Left kidney (tissue), 2 donors: ENCODE measurements around the gene TTLL5. TPM values are rescaled to one million over a fixed set of nuclear protein-coding genes. Genes with fewer than 3 reads are reported as not detected.

Experiments used
- DNase-seq: peaks from one replicate; pipeline ENCODE4 v3.0.0-alpha.2; 2013
- polyA plus RNA-seq: library from polyadenylated mRNA; unstranded; fragments of 120-200 nt; gene quantifications from one replicate; pipeline ENCODE4 v1.2.1, GENCODE V29; 2013; ENCODE audit not compliant: insufficient read length

The TTLL5 gene
- polyA plus RNA-seq, 1 donor = 37.0 TPM

DNA sequence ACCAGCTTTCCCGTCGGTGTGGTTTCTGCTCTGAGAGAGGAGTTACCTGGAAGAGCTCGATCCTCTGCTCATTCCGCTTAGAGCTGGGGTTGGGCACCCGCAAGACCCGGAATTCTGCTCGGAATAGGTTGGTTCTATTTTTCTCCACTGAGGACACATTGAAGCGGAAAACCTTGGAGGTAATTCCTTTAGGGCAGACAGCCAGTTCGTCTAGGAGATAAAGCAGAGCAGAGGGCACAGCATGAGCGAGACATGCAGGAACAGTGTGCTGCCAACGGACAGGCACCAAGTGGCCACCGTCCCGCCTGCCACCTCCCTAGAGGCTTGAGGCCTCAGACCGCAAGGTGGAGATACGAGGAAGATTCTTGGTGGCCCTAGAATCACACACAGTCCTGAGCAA, 310.5 kb downstream of the TTLL5 start:
- no peak for DNase-seq

DNA sequence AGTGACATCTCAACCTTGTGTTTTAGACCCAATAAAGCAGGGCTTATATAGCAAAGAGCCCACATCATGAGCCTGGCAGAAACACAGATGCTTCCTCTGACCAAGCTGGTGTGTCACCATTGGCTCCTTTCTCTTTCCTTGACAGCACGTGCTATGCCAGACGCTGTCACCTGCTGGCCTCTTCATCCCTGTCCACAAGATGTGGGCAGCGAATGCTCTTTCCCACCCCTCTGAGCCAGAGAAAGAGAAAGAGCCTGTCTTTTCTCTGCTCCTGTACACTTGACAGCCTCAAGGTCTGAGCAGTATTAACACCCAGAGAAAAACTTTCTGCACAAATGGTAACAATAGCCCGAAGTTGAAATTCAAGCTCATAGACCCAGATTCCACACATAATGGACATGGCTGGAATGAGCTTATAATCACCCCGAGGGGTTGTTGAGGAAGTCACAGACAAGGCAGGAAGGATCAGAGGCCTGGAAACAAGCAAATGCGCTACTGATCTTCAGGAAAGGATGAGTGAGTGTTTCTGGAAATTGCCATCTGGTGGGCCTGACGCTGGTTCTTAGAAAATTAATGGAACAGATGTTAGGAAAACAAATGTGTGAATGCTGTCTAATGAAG, 311.9 kb downstream of the TTLL5 start:
- no peak for DNase-seq

- no peak for DNase-seq
These were observed 316.0 kb downstream of the TTLL5 start for GRCh38 chr14:75976826-75977581.

GRCh38 chr14:75977582-75977943, 316.5 kb downstream of the TTLL5 start:
- no peak for DNase-seq

DNA sequence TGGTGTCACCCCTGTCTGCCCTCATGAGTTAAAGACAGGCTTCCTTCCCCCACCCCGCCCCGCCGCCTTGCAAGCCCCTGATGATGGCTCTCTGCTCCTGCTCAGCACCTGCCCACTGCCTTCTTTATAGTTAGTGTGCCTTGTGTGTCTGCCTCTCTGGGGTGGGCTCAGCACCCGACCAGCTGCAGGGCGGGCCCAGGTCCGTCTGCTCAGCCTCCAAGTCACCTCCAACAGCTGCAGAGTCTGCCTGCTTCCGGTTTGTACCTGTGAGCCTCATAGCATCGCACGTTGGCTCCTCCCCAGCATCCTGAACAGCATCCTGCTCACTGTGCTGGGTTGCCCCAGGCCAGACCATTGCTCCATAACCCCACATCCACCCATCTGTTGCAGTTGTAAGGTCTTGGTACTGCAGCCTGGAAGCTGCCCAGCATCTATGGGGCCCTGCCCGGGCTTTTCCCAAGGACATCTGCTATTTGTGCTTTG, 317.2 kb downstream of the TTLL5 start:
- no peak for DNase-seq

DNA sequence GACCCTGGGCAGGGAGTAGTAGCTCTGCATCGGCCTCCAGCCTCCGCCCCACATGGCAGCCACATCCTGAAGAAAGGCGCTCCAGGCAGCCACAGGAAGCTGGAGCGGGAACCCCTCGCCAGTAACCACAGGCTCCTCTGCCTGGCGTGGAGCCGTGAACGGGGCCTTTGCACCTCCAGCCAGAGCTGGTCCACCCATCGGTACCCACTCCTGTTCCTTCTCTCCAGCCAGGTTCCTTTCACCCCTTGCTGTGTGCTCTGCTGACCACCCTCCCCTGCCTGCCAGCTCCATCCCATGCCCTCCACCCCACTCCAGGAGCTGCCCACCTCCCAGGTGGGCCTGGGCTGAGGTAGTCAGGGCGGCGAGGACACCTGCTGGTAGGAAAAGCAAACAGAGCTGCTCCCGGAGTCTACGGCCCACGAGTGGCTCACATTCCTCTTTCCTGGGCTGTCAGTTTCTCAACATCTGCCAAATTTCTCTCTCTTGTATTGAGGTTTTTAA, 318.1 kb downstream of the TTLL5 start:
- no peak for DNase-seq

DNA sequence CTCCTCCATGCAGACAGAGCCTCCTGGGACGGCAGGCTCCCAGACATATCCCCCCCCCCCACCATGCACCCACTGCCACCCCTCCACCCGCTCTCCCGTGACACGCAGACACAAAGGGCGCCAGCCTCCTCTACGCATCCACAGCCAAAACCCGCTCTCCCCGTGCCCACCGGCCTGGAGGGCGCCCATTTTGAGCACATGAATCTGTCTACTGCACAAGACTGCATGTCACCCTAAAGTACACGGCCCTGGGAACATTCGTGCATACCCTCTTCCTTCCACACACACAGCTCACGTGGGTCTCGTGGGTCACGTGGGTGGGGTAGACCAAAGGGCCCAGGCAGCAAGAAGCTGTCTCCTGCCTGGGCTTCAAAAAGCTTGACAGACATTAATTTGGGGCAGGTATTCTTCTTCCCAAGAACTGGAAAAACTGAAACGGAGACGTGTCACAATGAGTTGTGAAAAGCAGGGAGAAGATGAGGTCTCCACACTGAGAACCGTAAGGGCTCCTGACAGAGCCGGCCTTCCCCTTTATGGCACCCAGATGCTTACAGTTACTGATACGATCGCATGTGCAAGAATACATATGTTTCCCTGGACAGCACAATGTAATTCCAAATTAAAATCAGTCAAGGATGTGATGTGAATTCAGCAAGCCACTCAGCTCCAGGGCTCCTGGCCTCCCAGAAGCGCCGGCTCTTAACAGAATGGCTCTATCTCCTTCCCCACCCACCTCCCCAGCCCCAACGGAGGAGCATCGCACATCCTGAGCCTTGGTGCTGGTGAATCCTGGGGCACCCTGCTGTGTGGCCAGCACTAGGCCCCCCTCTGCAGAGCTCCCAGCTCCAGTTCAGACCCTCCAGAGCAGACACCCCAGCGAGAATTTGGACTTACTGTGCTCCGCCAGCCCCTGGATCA, 318.9 kb downstream of the TTLL5 start:
- no peak for DNase-seq

DNA sequence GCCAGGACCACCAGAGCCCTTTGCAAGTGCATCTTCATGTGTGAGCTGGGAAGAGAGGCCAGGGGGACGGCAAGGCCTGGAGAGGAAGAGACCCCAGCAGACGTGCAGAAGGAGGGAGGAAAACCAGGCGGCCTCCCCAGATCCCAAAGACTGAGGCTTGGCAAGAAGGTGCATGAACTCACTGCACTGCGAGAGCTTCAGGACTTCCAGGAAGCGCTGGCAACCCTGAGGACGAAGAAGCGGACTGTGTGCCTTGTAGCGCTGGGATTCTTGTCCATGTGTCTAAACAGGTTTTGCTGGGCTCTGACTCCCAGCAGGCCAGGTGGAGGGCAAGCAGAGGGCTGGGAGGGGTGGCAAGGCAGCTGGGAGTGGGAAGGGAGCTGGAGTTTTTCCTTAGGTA, 319.8 kb downstream of the TTLL5 start:
- no peak for DNase-seq

GRCh38 chr14:75981426-75982265, 320.6 kb downstream of the TTLL5 start, which contains the start of gene TGFB3:
TGFB3 (minus strand) TSS chr14:75981995; CDS start chr14:75980893, 1,102 bp downstream.
- DNase-seq = peak; percentile 88

GRCh38 chr14:75982266-75983018, 321.4 kb downstream of the TTLL5 start:
- peak; percentile 85 for DNase-seq

- no peak for DNase-seq
These were observed 321.9 kb downstream of the TTLL5 start for GRCh38 chr14:75983019-75983358.

- no peak for DNase-seq
These were observed 323.6 kb downstream of the TTLL5 start for GRCh38 chr14:75984674-75985073.

GRCh38 chr14:75985618-75986438, 324.8 kb downstream of the TTLL5 start, which contains the start of gene IFT43:
IFT43 (plus strand) TSS chr14:75985763; CDS start chr14:75985787, 24 bp downstream.
- DNase-seq = peak; percentile 88

- no peak for DNase-seq
These were observed 325.4 kb downstream of the TTLL5 start for GRCh38 chr14:75986439-75986765.

DNA sequence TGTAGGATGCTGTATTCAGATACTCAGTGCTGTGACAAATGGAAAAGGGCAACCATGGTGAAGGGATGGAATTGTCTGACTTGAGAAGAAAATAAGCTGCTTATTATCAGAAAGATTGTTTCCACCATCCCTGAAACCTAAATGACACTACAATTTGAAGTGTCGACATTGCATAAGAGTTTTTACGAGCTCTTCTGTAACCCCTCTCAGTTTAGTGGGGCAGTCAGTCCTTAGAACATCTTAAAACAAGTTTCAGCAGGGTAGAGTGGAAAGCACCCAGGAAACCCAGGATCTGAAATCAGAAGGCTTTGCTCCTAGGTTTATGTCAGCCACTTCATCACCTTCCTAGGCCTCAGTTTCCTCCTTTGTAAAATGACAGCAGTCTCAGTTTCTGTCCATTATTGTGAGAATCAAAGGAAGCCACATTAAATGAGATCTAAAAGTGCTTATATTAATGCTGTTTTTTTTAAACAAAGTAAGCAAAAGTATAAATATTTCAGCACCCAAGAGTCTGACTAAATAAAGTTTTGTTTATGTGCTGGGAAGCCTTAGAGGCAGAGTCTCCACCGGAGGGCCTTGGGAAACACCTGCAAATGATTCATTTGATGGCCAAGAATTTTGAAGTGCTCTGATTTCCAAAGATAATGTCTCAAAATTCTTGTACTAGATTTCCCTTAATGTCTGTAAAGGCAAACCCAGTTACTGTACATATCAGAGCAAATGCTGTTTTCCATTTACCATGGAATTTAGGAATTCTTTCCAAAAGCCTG, 326.3 kb downstream of the TTLL5 start:
- DNase-seq = no peak

- no peak for DNase-seq
These were observed 328.1 kb downstream of the TTLL5 start for GRCh38 chr14:75989134-75989533.

- DNase-seq = no peak
These were observed 329.3 kb downstream of the TTLL5 start for GRCh38 chr14:75990297-75990696.

- no peak for DNase-seq
These were observed 330.7 kb downstream of the TTLL5 start for GRCh38 chr14:75991753-75992152.

DNA sequence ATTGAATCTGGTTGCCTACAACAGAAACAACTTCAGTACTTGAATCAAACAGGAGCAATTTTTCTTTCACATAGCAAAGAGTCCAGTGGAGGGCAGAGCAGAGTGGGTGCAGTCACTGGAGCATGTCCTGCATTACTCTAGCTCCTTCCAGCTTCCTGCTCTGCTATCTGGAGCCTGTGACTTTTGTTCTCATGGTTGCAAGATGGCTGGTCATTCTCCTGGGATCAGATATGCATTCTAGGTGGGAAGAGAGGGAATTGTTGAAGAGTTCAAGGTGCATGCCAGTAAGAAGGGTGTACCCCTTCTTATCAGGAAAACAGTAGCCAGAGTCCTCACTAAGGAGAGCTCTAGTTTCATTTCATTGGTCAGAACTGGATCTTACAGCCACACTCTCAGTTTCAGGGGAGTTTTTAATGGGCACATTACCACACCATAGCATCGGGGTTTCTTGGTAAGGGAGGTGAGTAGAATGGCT, 332.6 kb downstream of the TTLL5 start:
- DNase-seq = no peak
